Activated T-cell treated with anti-CD3 and anti-CD28 coated beads, Interleukin-2, amount 50 U/mL, for 4 hours (primary cell): Measurements from ENCODE around the gene ESR1. TPM values are rescaled to one million over a fixed set of nuclear protein-coding genes. Genes with fewer than 3 reads are reported as not detected.
A peak's percentile ranks its signal among the peaks of the same experiment; 100 is the strongest.

ENCODE experiments used
- ATAC-seq, 2 donors: fragments of 200-7000 bp; cut with Tn5 transposase; one replicate each; pipeline ENCODE4 v1.10.0; 2021
- DNase-seq: peaks from one replicate; pipeline ENCODE4 v3.0.0-alpha.2; 2020
- H3K27me3 Mint-ChIP-seq: one replicate; pipeline ENCODE4 v1.8.0; 2021; ENCODE audit warnings: low read depth, mixed read lengths
- H3K36me3 Mint-ChIP-seq: one replicate; pipeline ENCODE4 v1.8.0; 2022; ENCODE audit warnings: mixed read lengths; ENCODE audit not compliant: insufficient read depth
- H3K4me1 Mint-ChIP-seq: one replicate; pipeline ENCODE4 v1.8.0; 2021; ENCODE audit warnings: low read depth, mixed read lengths
- H3K4me3 Mint-ChIP-seq: one replicate; pipeline ENCODE4 v1.8.0; 2021; ENCODE audit warnings: mild to moderate bottlenecking, moderate library complexity, mixed read lengths
- H3K9me3 Mint-ChIP-seq: one replicate; pipeline ENCODE4 v1.8.0; 2021; ENCODE audit warnings: mixed read lengths
- total RNA-seq, 3 donors: library from RNA; stranded (reverse); gene quantifications; one replicate each; pipeline ENCODE4 v1.2.1, GENCODE V29; 2021

ESR1 gene
- total RNA-seq, result under 1 TPM; 0.13 to 0.68 (median 0.54) TPM

- ATAC-seq, result peak; percentile 52 to 56
- Mint-ChIP-seq H3K36me3 (peaks cover 2% of the 10 kb centered on the region), H3K9me3 (peaks cover 4% of the 10 kb centered on the region), H3K27me3 (peaks cover 38% of the 10 kb centered on the region), H3K4me1 (peaks cover 11% of the 10 kb centered on the region), H3K4me3 (peak within 1 kb of the TSS; percentile 65)
- no peak for DNase-seq
These were observed at the start of gene ESR1 for GRCh38 chr6:151807513-151808370. Gene ESR1 (plus strand): TSS chr6:151807682. CDS start chr6:151807913, 231 bp downstream.

GRCh38 chr6:151760486-151760885 lies 47.0 kb upstream of the ESR1 start:
- Mint-ChIP-seq H3K36me3 (no peaks in the 10 kb centered on the region), H3K9me3 (no peaks in the 10 kb centered on the region), H3K4me1 (peaks cover 35% of the 10 kb centered on the region), H3K4me3 (no peak overlapping the region), H3K27me3 (no peaks in the 10 kb centered on the region)
- DNase-seq (no peak), ATAC-seq (no peak)

- H3K4me1 Mint-ChIP-seq, result peaks cover 28% of the 10 kb centered on the region
- no peaks in the 10 kb centered on the region for H3K27me3 Mint-ChIP-seq
- no peaks in the 10 kb centered on the region for H3K36me3 Mint-ChIP-seq
- DNase-seq, result no peak
- ATAC-seq, result no peak
- H3K4me3 Mint-ChIP-seq, result no peak overlapping the region
- no peaks in the 10 kb centered on the region for H3K9me3 Mint-ChIP-seq
These were observed 45.6 kb upstream of the ESR1 start for GRCh38 chr6:151761851-151762250.

- no peaks in the 10 kb centered on the region for H3K9me3 Mint-ChIP-seq
- H3K36me3 Mint-ChIP-seq, result no peaks in the 10 kb centered on the region
- H3K27me3 Mint-ChIP-seq, result no peaks in the 10 kb centered on the region
- H3K4me3 Mint-ChIP-seq, result no peak overlapping the region
- DNase-seq (no peak), ATAC-seq (no peak)
- peaks cover 18% of the 10 kb centered on the region for H3K4me1 Mint-ChIP-seq
These were observed 44.7 kb upstream of the ESR1 start for GRCh38 chr6:151762817-151763216.

GRCh38 chr6:151763303-151763702 lies 44.2 kb upstream of the ESR1 start:
- H3K4me3 Mint-ChIP-seq, result no peak overlapping the region
- no peaks in the 10 kb centered on the region for H3K9me3 Mint-ChIP-seq
- peaks cover 13% of the 10 kb centered on the region for H3K4me1 Mint-ChIP-seq
- no peaks in the 10 kb centered on the region for H3K36me3 Mint-ChIP-seq
- no peaks in the 10 kb centered on the region for H3K27me3 Mint-ChIP-seq
- ATAC-seq, result no peak
- DNase-seq, result no peak

- H3K27me3 Mint-ChIP-seq, result no peaks in the 10 kb centered on the region
- H3K4me1 Mint-ChIP-seq, result peaks cover 8% of the 10 kb centered on the region
- H3K36me3 Mint-ChIP-seq, result no peaks in the 10 kb centered on the region
- DNase-seq, result no peak
- peak; percentile 85 to 87 for ATAC-seq
- no peaks in the 10 kb centered on the region for H3K9me3 Mint-ChIP-seq
- peak overlapping the region; percentile 0 for H3K4me3 Mint-ChIP-seq
These were observed 43.4 kb upstream of the ESR1 start for GRCh38 chr6:151763938-151764680.

GRCh38 chr6:151765444-151765886 lies 42.0 kb upstream of the ESR1 start:
- H3K36me3 Mint-ChIP-seq, result no peaks in the 10 kb centered on the region
- ATAC-seq (peak in 1 of 2 donors; percentile 44), DNase-seq (no peak)
- no peaks in the 10 kb centered on the region for H3K9me3 Mint-ChIP-seq
- peaks cover 8% of the 10 kb centered on the region for H3K4me1 Mint-ChIP-seq
- no peaks in the 10 kb centered on the region for H3K27me3 Mint-ChIP-seq
- H3K4me3 Mint-ChIP-seq, result no peak overlapping the region

- no peaks in the 10 kb centered on the region for H3K27me3 Mint-ChIP-seq
- ATAC-seq, result no peak
- H3K9me3 Mint-ChIP-seq, result no peaks in the 10 kb centered on the region
- DNase-seq, result no peak
- H3K36me3 Mint-ChIP-seq, result no peaks in the 10 kb centered on the region
- H3K4me1 Mint-ChIP-seq, result no peaks in the 10 kb centered on the region
- no peak overlapping the region for H3K4me3 Mint-ChIP-seq
These were observed 35.0 kb upstream of the ESR1 start for GRCh38 chr6:151772446-151772845.

GRCh38 chr6:151773382-151773781 lies 34.1 kb upstream of the ESR1 start:
- H3K9me3 Mint-ChIP-seq, result no peaks in the 10 kb centered on the region
- DNase-seq (no peak), ATAC-seq (no peak)
- no peaks in the 10 kb centered on the region for H3K27me3 Mint-ChIP-seq
- H3K4me1 Mint-ChIP-seq, result no peaks in the 10 kb centered on the region
- no peak overlapping the region for H3K4me3 Mint-ChIP-seq
- H3K36me3 Mint-ChIP-seq, result no peaks in the 10 kb centered on the region

- no peaks in the 10 kb centered on the region for H3K36me3 Mint-ChIP-seq
- ATAC-seq (no peak), DNase-seq (no peak)
- H3K27me3 Mint-ChIP-seq, result no peaks in the 10 kb centered on the region
- H3K9me3 Mint-ChIP-seq, result no peaks in the 10 kb centered on the region
- H3K4me1 Mint-ChIP-seq, result no peaks in the 10 kb centered on the region
- H3K4me3 Mint-ChIP-seq, result no peak overlapping the region
These were observed 24.9 kb upstream of the ESR1 start for GRCh38 chr6:151782560-151782959.

GRCh38 chr6:151783692-151784091 lies 23.8 kb upstream of the ESR1 start:
- DNase-seq (no peak), ATAC-seq (no peak)
- Mint-ChIP-seq H3K27me3 (no peaks in the 10 kb centered on the region), H3K36me3 (no peaks in the 10 kb centered on the region), H3K9me3 (peaks cover 4% of the 10 kb centered on the region), H3K4me1 (no peaks in the 10 kb centered on the region), H3K4me3 (no peak overlapping the region)

GRCh38 chr6:151784441-151785214 lies 22.9 kb upstream of the ESR1 start:
- Mint-ChIP-seq H3K27me3 (no peaks in the 10 kb centered on the region), H3K9me3 (peaks cover 4% of the 10 kb centered on the region), H3K4me3 (no peak overlapping the region), H3K36me3 (no peaks in the 10 kb centered on the region), H3K4me1 (no peaks in the 10 kb centered on the region)
- ATAC-seq, result no peak
- DNase-seq, result no peak

GRCh38 chr6:151796842-151797530 lies 10.5 kb upstream of the ESR1 start:
- no peak for ATAC-seq
- H3K27me3 Mint-ChIP-seq, result peaks cover 4% of the 10 kb centered on the region
- peaks cover 4% of the 10 kb centered on the region for H3K36me3 Mint-ChIP-seq
- H3K4me1 Mint-ChIP-seq, result no peaks in the 10 kb centered on the region
- H3K9me3 Mint-ChIP-seq, result no peaks in the 10 kb centered on the region
- DNase-seq, result no peak
- no peak overlapping the region for H3K4me3 Mint-ChIP-seq

GRCh38 chr6:151803743-151804142 lies 3.7 kb upstream of the ESR1 start:
- peaks cover 30% of the 10 kb centered on the region for H3K27me3 Mint-ChIP-seq
- no peak for ATAC-seq
- H3K4me3 Mint-ChIP-seq, result no peak overlapping the region

More at GRCh38 chr6:151803743-151804142, 3.7 kb upstream of the ESR1 start:
- Mint-ChIP-seq H3K4me1 (peaks cover 9% of the 10 kb centered on the region), H3K9me3 (peaks cover 4% of the 10 kb centered on the region), H3K36me3 (peaks cover 4% of the 10 kb centered on the region)
- no peak for DNase-seq
